HG03565 (cell line): ENCODE data around the gene ZBTB45.

Source experiments
- ATAC-seq: cut with Tn5 transposase; IDR thresholded peaks from one replicate; pipeline ENCODE4 v1.9.1; 2021; ENCODE audit warnings: mild to moderate bottlenecking, moderate library complexity; ENCODE audit not compliant: unreplicated experiment

The ZBTB45 gene

DNA sequence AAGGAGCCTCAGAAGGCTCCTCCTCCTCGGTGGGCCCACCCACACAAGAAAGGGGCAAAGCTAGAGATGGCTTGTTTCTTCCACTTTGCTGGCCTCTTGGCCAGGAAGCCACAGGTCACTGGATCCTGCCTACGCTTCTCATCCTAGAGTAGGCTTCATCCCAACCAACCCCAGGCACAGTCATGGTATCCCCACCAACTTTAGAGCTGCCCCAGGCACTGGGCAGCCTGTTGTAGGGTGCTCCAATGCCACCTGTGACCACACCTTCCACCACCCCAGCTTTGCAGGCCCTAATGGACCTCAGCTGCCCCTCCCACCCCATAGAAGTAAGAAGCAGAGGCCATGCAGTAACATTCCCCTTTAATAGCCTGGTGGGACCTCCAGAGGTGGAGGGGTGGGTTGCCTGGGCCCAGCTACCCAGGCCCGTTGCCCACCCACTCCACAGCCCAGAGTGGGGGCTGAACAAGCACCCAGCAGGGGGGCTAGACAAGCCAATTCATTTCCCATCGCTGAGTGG lies 35.8 kb upstream of the ZBTB45 start:
- ATAC-seq: no peak

DNA sequence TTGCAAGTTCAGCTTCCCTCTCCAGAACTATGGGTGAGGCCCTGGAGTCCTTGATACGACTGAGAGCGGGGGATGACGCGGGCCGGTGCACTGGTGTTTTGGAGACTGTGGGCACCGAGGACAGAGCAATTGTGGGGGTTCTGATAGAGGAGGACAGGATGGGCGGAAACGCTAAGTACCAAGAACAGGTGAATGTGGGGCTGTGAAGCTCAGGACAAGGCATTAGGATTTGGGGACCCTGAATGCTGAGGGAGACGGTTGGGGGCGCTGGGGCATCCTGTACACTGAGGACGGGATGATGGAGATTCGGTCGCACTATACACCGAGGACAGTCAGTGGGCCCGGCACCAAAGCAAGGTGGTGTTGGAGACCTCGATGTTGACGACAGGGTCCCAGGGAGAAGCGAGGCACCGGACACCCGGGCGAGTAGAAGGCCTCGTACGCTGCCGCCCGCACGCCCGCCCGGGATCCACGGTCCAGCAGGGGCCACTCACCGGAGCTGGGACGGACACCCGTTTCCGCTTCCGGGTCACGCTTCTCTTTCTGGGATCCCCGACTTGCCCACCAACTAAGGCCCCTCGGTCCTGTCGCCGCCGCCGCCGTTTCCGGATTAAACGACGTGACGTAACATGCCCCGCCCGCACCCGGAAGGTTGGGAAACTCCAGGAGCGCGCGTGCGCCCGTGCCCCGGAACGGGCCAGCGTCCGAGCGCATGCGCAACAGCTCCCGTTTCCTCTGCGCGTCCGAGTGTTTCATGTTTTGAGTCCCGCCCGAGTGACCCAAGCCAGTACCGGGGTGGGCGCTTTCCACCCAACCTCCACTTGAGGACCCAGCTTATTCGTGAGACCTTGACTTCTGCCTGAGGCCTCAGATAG lies 35.1 kb upstream of the ZBTB45 start, which contains the start of gene CHMP2A:
Gene CHMP2A, minus strand, starts transcription at position 612 of the 875 bp plus-strand sequence. CDS start 893 bp downstream, outside the sequence.
- ATAC-seq: no peak

DNA sequence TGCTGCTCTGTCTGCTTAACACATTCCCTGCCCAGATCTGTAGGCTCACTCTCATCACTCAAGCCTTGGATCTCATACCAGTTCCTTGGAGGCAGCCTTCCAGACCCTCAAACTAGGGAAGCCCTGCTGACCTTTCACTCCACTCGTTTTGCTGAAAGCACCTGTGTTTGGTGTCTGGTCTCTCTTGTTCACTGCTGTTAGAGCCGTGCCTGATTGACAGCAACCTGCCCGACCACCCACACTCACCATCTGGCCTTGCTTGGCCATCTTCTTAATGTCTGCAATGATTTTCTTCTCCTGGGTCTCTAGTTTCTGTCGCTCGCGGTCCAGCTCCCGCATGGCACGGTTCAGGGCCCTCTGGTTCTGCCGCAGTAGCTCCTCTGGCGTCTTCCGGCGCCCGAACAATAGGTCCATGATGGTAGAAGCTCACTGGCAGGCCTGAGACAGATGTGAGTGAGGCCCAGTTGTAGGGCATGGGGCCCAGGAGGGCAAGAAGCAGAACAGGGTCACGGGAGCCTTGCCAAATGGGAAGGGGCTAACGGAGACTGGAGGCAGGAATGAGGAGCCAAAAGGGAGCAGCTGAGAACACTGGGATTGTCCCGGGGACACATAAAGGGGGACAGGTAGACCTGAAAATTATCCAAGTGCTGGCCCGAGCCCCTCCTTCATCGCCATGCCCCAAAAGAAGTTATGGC lies 34.3 kb upstream of the ZBTB45 start:
- ATAC-seq: no peak

DNA sequence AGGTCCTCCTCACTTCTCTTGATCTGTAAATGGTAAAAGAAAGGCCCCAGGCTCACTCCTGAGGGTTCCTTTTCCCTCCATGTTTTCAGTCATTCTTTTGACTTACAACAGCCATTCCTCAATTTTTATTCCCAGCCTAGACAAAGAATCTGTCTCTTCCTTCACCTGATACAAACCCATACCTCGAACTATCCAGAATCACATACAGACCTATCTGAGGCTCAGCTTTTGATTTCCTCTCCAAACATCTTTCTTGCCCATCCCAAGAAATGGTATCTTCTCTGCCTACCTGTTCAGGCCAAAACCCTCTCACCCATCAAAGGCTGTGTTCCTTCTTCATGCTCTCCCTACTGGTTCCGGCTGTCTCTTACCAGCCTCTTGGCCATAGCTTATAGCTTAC lies 33.0 kb upstream of the ZBTB45 start:
- no peak for ATAC-seq

DNA sequence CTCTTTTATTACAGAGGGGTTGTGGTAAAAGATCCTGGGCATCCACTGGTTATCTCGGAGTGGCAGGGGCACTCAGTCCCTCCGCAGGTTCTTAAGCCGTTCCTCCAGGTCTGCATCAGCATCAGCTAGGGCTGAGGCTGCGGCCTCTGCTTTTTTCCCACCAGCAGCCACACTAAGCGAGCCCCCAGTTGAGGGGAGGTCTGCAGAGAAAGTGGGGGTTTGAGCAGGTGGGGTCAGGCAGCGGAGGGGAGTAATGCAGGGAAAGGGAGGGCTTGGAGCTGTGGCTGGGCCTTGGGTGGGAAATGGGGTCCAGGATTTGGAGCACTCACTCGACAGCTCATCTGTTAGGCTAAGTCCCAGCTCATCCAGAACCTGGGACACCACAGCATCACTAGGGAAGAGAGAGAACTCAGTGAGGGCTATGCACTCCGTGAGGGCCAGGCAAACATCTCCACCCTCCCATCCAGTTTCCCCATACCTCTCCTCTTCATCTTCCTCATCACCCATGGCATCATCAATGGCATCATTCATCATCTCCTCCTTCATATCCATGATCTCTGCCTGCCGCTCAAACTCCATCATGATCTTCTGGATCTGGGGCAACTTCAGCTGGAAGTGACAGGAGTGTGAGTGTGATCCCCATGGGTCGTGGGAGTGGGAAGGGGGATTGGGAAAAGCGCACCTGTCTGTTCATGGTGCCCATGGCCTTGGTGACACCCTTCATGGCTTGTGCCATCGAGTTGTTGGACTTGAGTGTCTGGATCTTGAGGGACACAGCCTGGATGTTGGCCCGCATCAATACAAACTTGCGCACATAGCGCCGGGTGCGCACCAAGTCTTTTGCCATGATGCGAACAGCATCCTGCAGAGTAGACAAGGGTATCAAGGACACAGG lies 32.2 kb upstream of the ZBTB45 start:
- ATAC-seq: no peak

DNA sequence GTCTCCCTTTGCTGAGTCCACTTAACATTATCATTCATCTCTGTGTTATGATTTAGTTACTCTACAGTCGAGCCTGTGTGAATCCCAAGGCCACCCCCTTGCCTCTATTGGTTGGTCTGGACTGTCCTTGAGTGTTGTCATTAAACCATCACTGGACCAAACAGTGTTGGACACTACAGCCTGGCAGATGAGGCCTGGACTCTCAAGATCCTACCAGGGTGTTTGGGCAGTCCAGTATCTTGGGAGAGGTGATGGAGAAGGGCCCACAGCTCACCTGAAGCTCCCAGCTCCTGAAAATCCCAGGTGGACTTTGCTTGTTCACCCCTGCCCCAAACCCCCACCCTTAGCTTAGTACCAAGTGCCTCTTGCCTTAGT lies 31.5 kb upstream of the ZBTB45 start:
- no peak for ATAC-seq

DNA sequence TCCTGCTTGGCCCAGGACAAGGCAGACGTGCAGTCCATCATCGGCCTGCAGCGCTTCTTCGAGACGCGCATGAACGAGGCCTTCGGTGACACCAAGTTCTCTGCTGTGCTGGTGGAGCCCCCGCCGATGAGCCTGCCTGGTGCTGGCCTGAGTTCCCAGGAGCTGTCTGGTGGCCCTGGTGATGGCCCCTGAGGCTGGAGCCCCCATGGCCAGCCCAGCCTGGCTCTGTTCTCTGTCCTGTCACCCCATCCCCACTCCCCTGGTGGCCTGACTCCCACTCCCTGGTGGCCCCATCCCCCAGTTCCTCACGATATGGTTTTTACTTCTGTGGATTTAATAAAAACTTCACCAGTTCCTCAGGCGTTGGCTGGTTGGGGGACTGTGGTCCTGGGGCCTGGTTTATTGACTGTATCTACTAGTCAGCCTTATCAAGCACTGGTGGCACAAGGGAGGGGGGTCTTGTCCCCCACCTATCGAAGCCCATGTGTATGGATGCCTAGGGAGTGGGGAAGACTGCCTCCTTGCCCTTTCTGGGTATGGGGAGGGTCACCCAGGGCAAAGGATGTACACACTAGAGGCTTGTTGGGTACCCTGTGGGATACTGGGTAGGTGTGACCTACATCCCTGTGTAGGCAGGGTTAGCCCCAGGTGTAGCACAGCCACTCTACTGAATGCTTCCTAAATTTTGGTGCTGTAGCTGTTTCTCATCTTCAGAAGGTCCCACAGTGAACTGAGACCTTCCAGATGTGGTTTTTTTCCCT lies 30.9 kb upstream of the ZBTB45 start:
- no peak for ATAC-seq

DNA sequence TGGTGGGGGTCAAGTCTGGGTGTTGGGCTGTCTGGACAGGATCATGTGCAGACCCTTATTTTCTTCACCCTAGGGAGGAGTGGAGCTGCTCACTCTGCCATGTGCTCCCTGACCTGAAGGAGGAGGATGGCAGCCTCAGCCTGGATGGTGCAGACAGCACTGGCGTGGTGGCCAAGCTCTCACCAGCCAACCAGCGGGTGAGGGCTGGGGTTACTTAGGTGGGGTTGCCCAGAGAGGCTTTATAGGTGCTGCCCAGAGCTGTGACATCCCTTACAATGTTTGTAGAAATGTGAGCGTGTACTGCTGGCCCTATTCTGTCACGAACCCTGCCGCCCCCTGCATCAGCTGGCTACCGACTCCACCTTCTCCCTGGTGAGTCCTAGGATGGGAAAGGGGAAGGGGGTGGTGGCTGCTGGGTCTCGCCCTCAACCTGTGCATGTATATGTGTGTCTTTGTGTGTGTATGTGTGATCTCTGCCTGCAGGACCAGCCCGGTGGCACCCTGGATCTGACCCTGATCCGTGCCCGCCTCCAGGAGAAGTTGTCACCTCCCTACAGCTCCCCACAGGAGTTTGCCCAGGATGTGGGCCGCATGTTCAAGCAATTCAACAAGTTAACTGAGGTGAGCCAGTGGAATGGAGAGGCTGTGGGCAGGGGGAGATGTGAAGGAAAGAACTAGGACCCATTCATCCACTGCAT lies 30.2 kb upstream of the ZBTB45 start:
- no peak for ATAC-seq

DNA sequence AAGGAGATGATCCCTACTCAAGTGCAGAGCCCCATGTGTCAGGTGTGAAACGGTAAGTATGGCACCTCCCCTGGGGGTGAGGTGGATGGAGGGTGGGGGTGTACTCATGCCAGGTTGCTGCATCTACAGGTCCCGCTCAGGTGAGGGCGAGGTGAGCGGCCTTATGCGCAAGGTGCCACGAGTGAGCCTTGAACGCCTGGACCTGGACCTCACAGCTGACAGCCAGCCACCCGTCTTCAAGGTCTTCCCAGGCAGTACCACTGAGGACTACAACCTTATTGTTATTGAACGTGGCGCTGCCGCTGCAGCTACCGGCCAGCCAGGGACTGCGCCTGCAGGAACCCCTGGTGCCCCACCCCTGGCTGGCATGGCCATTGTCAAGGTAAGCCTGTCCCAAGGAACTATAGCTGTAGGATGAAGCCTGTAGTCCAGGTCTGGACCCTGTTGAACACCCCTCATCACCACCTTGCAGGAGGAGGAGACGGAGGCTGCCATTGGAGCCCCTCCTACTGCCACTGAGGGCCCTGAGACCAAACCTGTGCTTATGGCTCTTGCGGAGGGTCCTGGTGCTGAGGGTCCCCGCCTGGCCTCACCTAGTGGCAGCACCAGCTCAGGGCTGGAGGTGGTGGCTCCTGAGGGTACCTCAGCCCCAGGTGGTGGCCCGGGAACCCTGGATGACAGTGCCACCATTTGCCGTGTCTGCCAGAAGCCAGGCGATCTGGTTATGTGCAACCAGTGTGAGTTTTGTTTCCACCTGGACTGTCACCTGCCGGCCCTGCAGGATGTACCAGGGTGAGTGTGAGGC lies 29.5 kb upstream of the ZBTB45 start:
- ATAC-seq: no peak

DNA sequence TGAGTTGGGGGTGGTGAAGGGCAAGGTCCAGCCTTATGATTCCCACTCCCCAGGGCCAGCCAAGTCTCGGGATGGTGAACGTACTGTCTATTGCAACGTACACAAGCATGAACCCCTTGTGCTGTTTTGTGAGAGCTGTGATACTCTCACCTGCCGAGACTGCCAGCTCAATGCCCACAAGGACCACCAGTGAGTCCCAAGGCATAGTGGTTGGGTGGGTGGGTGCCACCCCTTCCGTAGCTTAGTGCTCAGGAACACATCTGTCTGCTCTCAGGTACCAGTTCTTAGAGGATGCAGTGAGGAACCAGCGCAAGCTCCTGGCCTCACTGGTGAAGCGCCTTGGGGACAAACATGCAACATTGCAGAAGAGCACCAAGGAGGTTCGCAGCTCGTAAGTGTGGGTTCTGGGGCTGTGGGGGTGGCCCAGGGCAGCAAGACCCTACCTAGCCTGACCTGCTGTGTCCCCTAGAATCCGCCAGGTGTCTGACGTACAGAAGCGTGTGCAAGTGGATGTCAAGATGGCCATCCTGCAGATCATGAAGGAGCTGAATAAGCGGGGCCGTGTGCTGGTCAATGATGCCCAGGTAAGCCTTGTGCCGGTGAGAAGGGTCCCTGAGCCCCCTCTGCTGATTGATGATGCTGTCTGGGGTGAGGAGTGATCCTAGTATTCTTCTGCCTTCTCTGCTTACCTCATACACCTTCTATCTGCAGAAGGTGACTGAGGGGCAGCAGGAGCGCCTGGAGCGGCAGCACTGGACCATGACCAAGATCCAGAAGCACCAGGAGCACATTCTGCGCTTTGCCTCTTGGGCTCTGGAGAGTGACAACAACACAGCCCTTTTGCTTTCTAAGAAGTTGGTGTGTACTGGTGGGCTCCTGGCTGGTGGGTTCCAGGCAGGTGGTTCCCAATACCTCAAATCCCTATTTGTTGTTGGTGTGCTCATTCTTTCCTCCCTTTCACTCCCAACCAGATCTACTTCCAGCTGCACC lies 28.0 kb upstream of the ZBTB45 start:
- no peak for ATAC-seq

DNA sequence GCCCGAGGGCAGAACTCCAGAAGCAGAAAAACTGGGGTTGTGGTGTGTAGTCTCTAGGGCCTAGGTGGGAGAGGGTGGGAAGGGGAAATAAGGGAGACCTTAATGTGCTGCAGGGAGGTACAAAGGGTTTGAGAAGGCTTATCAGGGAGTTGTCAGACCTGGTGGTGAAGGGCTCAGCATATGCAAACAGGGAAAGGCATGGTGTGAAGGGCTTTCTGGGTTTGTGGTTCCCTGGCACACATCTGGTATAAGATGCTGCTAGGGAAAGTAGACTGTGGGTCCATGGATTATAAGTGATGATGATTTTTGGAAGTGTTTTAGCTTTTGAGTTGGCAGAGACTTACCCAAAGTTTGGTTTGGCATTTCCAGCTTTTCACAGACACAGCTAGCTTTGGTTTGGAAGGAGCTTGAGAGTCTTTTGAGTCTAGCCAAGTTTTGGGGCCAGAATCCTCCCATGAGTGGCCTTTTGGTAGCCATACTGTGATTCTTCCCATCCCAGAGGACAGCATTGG lies 26.5 kb upstream of the ZBTB45 start:
- ATAC-seq: no peak

DNA sequence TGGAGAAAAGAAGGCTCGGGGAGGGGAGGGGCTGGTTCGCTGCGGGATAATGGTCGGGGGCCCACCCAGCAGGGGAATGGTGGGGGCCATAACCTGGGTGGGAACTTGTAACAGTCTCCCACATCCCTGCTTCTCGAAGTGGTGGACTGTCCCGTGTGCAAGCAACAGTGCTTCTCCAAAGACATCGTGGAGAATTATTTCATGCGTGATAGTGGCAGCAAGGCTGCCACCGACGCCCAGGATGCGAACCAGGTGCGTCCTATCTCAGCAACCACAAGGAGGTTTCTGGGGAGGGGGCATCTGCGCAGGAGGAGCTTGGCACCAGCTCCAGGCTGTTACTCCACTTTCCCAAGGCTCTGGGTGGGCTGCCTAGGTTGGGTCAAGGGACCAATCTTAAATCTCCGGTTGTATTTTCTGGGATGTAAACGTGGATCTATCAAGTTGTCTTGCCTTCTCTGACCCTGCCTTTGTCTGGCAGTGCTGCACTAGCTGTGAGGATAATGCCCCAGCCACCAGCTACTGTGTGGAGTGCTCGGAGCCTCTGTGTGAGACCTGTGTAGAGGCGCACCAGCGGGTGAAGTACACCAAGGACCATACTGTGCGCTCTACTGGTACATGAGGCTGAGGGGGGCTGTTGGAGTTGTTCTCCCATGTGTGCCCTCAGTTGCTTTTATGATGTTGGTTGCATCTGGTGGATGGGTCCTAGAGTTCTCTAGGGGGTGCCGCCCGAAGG lies 25.8 kb upstream of the ZBTB45 start:
- ATAC-seq: no peak

DNA sequence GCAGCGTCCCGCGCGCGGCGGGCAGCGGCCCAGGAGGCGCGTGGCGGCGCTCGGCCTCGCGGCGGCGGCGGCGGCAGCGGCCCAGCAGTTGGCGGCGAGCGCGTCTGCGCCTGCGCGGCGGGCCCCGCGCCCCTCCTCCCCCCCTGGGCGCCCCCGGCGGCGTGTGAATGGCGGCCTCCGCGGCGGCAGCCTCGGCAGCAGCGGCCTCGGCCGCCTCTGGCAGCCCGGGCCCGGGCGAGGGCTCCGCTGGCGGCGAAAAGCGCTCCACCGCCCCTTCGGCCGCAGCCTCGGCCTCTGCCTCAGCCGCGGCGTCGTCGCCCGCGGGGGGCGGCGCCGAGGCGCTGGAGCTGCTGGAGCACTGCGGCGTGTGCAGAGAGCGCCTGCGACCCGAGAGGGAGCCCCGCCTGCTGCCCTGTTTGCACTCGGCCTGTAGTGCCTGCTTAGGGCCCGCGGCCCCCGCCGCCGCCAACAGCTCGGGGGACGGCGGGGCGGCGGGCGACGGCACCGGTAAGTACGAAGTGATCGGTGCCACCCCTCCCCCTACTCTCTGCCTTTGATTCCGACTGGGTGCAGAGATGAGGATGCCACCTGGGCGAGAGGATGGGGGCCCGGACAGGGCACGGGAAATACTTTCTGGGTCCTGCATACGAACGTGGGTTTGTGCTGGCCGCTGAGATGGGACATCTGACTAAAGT lies 25.1 kb upstream of the ZBTB45 start:
- peak; percentile 37 for ATAC-seq

DNA sequence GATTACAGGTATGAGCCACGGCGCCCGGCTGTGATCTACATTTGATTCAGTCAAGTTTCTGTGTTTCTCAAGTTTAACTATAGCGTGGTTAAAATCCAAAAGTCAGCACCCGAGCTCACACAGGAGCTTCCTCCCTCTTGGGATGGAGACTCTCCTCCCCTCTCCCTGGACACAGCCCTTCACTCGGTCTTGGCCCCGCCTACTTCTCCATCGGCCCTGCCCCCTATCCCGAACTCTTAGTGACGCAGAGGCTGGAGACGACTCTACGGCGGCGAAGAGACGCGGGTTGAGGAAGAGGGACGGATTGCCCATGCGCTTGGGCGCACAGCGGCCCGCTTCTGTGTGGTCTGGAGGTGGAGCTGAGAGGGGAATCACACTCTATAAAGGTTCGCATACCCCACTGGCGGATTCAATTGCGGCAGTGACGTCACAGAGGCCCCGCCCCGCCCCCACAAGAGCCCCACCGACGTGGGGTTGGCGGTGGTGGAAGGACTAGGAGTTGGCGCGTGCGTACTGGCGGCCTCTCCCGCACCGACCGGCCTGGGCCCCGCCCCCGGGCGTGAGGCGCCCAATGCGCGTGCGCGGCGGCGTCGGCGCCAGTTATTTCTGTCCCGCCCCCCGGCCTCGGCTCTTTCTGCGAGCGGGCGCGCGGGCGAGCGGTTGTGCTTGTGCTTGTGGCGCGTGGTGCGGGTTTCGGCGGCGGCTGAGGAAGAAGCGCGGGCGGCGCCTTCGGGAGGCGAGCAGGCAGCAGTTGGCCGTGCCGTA lies 24.4 kb upstream of the ZBTB45 start, which contains the start of gene TRIM28:
Gene TRIM28, plus strand, starts transcription at position 239 of the 765 bp plus-strand sequence. CDS start 694 bp downstream, outside the sequence.
- ATAC-seq: peak; percentile 73
